Measurements from ENCODE around the gene XRCC5.

Gene XRCC5

GRCh38 chr2:216101109-216101508 is 8.0 kb upstream of the XRCC5 start:
- no peak overlapping the region for H3K4me3 ChIP-seq (ENCODE audit: low read depth, low read length)
- TF ChIP-seq CTCF (IDR thresholded peaks at IDR 0.05; ENCODE audit: borderline replicate concordance, insufficient read depth, low read depth, low read length), result no peak

GRCh38 chr2:216103213-216103612 is 5.9 kb upstream of the XRCC5 start:
- H3K4me3 ChIP-seq (ENCODE audit: low read depth, low read length), result no peak overlapping the region
- no peak for TF ChIP-seq CTCF (IDR thresholded peaks at IDR 0.05; ENCODE audit: borderline replicate concordance, insufficient read depth, low read depth, low read length)

GRCh38 chr2:216104691-216105090 is 4.5 kb upstream of the XRCC5 start:
- TF ChIP-seq CTCF (IDR thresholded peaks at IDR 0.05; ENCODE audit: borderline replicate concordance, insufficient read depth, low read depth, low read length), result no peak
- no peak overlapping the region for H3K4me3 ChIP-seq (ENCODE audit: low read depth, low read length)

- H3K4me3 ChIP-seq (ENCODE audit: low read depth, low read length), result no peak overlapping the region
- TF ChIP-seq CTCF (IDR thresholded peaks at IDR 0.05; ENCODE audit: borderline replicate concordance, insufficient read depth, low read depth, low read length), result no peak
These were observed 1.8 kb upstream of the XRCC5 start for GRCh38 chr2:216107320-216107719.

GRCh38 chr2:216107760-216108159 is 1.4 kb upstream of the XRCC5 start:
- no peak overlapping the region for H3K4me3 ChIP-seq (ENCODE audit: low read depth, low read length)
- no peak for TF ChIP-seq CTCF (IDR thresholded peaks at IDR 0.05; ENCODE audit: borderline replicate concordance, insufficient read depth, low read depth, low read length)

GRCh38 chr2:216108310-216108966 is 710 bp upstream of the XRCC5 start:
- no peak overlapping the region for H3K4me3 ChIP-seq (ENCODE audit: low read depth, low read length)
- no peak for TF ChIP-seq CTCF (IDR thresholded peaks at IDR 0.05; ENCODE audit: borderline replicate concordance, insufficient read depth, low read depth, low read length)

- peak overlapping the region; percentile 92 for H3K4me3 ChIP-seq (ENCODE audit: low read depth, low read length)
- TF ChIP-seq CTCF (IDR thresholded peaks at IDR 0.05; ENCODE audit: borderline replicate concordance, insufficient read depth, low read depth, low read length), result peak; percentile 37; the same call in 1 of the 2 replicates
These were observed 940 bp downstream of the XRCC5 start for GRCh38 chr2:216109962-216110614.
